ENCODE data around the gene TMEM45A.
A peak's percentile ranks its signal among the peaks of the same experiment; 100 is the strongest.
"Not testable (repeated sequence)": the region's sequence is repeated elsewhere in the genome, so short reads cannot be mapped to it uniquely, and the experiment has no call there.

TMEM45A gene, protein sequence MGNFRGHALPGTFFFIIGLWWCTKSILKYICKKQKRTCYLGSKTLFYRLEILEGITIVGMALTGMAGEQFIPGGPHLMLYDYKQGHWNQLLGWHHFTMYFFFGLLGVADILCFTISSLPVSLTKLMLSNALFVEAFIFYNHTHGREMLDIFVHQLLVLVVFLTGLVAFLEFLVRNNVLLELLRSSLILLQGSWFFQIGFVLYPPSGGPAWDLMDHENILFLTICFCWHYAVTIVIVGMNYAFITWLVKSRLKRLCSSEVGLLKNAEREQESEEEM

DNA sequence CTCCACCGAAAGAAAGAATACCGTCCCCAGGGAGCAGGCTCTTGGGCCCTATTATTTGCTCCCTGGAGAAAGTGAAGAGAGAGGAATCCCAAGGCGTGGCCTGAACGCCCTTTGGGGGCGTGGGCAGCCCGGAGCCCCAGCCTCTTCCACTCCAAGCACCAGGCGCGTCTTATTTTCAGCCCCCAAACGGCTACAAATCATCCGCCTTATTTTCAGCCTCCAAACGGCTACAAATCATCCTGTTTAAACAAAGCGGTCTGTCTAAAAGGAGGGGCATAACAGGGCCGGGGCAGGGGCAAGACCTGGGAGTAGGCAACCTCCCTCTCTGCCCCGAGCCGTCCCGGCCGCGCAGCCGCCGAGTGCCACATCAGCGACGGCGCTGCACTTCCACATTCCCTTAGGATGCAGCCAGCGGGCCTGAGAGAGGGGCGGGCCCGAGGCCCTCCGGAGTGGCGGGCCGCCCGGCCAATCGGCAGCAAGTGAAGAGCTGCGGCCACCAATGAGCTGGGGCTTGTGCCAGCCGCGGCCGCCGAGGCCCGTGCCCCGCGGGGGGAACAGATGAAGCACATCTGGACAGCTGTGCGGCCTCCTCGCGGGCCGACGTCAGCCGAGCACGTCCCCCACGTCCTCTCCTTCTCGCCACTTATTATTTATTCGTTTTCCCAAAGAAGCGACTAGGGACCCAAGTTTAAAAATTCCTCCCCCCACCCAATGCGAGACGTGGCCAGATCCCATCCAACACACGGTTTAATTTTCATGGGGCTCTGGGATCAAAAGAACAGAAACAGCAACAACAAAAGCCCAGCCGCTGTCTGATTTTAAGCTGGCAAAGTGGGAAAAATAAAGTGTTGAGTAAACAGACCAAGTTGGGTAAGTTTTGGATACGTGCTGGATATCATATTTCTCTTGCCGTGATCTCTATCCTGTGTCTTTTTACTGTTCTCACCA lies at the start of gene TMEM45A:
TMEM45A (plus strand) TSS at position 561 of the 948 bp plus-strand sequence. CDS start 62,593 bp downstream, outside the sequence.
- peak; percentile 31 for DNase-seq

DNA sequence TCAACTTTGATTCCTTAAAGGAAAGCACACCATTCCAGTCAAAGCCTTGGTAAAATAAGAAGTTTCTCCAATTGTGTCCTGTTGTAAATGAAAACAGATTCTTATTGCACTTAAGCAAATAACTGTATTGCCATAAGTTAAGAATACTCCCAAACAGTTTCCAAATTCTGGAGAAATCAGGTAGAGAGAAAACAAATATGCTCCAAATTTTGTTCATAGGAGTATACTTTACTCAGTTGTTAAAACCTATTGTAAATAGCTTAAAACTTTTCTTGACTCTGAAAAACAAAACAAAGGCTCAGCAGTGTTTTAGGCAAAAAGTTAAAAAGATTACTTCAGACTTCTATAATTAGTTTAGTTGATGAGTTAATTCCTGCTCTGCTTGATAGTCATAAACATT lies 48.7 kb upstream of the TMEM45A start:
- no peak for DNase-seq

DNA sequence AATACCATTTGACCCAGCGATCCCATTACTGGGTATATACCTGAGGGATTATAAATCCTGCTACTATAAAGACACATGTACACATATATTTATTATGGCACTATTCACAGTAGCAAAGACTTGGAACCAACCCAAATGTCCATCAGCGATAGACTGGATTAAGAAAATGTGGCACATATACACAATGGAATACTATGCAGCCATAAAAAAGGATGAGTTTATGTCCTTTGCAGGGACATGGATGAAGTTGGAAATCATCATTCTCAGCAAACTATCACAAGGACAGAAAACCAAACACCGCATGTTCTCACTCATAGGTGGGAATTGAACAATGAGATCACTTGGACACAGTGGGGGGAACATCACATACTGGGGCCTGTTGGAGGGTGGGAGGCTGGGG lies 45.4 kb upstream of the TMEM45A start:
- DNase-seq: not testable (repeated sequence)

DNA sequence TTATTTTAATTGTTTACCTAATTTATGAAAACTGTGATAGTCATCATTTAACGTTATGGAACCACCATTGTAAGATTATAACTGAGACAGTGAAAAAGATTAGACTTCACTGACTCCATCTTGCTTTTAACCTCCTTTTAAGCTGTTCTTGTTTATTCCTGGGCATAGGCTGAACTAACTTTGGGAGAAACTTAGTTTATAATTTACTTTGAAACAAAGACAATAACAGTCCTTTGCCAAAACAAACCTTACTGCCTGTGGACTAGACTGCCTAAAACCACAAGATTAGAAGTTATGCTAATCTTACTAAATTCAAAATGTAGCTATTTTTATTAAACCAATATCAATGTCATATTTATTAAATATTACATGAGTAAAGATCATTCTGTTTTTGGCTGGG lies 44.3 kb upstream of the TMEM45A start:
- DNase-seq: no peak

DNA sequence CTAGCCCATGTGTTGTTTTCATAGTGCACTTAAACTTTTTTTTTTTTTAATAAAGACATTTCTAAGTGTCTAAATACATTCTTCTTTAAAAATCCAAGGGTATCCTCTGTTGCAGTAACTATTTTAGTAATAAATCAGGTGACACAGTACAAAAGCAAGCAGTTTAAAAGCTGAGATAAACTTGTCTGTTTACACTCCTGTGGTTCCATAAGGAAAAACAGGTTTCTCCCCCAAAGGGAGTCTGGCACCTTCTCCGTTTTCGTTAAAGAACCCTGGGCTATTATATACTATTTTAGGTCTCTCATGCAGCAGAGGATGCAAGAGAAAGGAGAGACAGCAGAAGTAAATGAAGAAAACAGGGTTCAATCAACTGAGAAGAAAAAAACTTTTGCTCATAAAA lies 43.2 kb upstream of the TMEM45A start:
- DNase-seq: no peak

DNA sequence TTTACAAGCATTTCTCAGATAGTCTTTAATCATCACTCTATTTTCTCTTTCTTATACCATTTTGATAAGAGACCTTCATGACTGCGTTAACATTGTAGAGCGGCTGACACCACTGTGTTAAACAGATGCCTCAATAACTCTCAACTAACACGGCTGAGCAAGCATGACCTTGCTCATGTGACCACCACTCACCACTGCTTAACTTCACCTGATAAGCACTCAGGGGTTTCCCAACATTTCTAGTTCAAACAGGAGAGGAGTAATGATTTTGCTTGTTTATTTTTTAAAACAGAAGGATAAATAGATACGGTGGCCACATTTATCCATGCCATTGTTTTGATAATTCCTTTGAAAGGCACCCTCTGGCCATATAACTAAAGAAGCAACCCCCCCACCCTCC lies 37.7 kb upstream of the TMEM45A start:
- peak; percentile 2 for DNase-seq

DNA sequence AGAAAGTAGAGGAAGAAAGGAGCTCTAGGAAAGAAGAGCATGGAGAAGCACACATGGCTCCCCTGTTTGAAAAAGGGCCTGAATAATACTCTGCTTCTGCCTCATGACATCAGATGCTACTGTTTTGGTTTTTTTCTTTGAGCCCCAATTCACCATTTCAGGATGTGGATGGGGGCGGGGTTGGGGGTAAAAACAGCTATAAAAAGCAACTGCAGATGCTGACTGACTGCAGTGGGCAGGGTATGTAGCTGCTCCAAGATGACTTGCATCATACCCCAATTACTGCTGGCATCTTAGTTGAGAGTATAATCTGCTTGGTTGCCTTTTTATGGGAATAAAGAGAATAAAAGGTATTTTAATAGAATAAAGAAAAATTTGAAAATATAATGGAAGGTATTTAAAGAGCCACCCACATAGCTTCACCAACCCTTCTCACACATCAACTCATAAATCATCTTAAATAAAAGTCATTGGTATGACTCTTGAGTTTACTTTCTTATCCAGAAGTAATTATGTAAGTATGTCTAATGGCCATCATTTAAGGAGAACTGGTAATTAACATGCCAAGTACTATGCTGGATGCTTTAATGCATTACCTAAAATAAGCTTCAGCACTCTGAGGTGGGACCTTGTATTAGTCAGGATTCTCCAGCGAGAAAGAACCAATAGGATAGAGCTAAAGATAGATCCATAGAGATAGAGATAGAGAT lies 36.4 kb upstream of the TMEM45A start:
- no peak for DNase-seq

DNA sequence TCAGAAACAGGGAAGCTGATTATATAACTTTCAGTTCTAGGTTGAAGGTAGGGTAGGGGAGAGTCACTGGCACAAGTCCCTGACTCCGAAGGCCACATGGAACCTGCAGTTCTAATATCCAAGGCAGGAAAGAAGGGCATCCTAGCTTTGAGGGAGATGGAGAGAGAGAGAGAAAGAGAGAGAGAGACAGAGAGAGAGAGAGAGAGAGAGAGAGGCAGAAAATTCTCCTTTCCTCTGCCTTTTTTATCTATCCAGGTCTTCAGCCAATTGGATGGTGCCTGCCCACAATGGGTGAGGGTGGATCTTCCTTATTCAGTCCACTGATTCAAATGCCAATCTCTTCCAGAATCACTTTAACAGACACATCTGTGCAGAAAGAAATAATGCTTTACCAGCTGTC lies 35.7 kb upstream of the TMEM45A start:
- DNase-seq: no peak

DNA sequence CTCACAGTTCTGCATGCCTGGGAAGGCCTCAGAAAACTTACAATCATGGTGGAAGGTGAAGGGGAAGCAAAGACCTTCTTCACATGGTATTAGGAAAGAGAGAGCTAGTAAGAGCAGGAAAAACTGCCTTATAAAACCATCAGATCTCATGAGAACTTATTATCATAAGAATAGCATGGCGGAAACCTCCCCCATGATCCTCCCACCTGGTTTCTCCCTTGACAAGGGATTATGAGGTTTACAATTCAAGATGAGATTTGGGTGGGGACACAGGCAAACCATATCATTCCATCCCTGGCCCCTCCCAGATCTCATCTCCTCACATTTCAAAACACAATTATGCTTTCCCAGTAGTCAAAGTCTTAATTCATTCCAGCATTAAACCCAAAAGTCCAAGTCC lies 34.6 kb upstream of the TMEM45A start:
- no peak for DNase-seq

DNA sequence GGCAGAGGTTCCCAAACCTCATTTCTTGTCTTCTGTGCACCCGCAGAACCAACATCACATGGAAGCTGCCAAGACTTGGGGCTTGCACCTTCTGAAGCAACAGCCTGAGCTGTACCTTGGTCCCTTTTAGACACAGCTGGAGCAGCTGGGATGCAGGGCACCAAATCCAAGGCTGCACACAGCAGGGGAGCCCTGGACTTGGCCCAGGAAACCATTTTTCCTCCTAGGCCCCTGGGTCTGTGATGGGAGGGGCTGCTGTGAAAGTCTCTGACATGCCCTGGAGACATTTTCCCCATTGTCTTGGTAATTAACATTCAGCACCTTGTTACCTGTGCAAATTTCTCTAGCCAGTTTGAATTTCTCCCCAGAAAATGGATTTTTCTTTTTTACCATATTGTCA lies 33.6 kb upstream of the TMEM45A start:
- DNase-seq: no peak

DNA sequence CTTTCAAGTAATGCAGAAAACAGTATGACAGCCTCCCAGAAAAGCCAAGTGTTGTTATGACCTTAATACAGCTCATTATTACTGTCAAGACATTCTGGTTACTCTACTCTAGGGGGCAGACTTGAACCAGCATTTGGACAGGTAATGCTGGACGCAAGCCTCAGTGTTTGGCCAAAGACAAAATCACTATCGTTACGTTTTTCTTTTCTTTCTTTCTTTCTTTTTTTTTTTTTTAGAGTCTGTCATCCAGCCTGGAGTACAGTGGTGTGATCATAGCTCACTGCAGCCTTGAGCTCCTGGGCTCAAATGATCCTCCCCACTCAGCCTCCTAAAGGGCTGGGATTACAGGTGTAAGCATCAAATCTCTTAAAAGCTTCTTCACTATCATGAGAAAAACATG lies 29.4 kb upstream of the TMEM45A start:
- DNase-seq: peak; percentile 10

DNA sequence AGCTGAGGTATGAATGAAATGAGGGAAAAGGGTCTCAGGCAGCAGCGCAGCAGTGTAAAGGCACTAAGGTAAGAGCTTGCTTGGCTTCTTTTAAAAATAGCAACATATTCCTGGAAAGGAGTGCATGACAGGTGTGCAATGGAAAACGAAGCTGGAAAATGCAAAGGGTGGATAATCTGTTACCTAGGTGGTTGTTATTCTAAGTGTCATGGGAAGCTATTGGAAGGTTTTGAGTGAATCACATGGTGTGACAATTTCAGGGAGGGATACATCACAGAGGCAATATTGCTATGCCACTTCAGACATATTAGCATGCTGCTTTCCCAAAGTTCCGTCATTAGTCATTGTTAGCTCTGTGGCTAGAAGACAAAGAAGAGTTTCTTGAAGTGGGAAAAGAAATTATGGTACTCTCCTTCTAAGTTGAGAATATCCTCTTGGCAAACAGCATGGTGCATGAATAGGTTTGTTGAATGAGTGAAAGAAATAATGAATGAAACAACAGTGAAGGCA lies 28.7 kb upstream of the TMEM45A start:
- no peak for DNase-seq

DNA sequence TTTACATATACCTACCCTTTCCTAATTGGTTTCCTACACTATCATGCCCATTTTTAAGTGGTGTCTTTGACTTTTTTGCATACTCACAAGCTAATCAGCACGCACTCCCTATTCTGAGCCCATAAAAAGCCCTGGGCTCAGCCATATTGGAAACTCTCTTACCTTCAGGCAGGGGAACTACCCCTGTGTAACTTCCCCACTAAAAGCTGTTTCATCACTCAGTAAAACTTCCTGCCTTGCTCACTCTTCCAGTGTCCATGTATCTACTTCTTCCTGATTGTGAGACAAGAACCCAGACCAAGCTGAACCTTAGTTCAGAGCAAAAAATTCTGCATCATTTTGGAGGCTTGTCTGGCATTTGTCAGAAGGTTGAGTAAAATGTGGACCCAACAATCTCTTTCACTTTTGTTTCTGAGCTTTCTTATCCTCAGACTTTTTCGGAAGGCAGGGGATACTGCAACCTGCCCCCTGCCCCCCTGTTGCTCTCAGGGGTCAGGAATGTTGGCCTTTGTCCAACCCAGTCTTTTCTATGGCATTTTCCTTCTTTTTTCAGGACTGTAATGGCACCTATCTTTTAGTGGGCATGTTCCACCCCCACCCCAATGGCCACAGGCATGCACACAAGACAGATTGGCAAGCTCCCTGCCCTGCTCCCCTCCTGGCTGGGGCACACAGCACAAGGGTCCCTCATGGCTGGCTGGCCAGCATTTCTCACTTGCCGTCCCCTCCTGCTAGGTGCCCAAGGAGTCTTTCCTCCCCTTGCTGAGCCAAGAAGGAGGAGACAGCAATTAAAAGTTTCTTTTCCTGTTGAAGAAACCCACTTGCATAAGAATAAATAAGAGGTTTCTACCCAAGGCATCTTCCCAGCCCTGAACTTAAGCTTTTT lies 26.3 kb upstream of the TMEM45A start:
- DNase-seq: no peak

DNA sequence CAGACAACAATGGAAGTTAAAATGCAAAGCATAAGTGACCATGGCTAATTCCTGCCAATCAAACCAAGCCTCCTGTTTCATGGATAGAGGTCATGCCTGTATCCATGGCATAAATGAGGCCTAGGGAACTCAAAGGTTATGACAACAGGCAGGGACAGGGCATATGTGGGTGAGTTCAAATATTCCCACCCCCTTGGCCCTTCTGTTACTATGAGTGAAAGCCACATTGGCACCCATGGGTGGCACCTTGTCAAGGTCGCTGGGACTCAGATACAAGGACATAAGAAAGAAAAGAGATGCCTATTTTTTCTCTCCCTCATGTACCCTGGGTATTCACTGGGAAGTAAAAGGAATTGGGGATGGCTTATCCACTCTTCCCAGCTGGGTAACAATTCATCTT lies 25.3 kb upstream of the TMEM45A start:
- no peak for DNase-seq

DNA sequence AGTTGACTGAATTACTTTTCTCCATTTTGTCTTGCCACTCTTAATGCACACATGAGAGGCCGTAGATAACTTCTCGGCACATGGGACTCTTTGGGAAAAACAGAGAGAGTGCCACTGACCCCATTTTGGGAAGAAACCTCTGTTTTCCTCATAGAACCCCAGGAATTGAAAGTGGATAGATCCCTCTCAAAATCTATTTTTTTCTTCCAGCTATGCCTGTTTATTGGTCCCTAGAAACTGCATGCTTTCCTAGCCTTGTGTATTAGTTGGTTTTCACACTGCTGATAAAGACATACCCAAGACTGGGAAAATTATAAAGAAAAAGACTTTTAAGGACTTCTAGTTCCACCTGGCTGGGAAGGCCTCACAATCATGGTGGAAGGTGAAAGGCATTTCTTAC lies 23.7 kb upstream of the TMEM45A start:
- DNase-seq: no peak

DNA sequence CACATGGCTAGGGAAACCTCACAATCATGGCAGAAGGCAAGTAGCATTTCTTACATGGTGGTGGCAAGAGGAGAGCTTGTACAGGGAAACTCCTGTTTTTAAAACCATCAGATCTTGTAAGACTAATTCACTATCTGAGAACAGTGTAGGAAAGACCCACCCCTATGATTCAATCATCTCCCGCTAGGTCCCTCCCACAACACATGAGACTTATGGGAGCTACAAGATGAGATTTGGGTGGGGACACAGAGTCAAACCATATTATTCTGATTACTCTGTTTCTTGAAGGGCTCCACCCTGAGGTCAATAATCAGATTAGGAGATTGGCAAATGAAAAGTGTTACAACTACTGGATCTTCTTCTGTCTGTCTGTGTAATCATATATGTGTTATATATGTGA lies 21.5 kb upstream of the TMEM45A start:
- DNase-seq: no peak

DNA sequence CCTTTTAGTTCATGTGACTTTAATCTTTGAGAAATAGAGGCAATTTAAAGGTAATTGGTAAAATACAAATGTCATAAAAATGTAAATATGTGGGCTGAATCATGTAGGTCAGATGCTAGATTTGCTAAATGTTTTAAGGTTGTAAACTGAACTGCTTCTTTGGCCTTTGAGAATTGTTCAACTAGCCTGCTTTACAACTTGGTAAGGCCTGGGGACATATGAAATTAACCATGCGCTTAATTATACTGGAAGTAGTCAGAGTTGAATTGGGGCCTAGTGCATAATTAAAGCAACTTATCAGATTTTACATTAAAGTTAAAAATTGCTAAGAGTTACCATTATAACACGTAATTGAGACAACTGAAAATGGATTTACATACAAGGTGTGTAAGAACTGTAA lies 21.0 kb upstream of the TMEM45A start:
- DNase-seq: no peak

DNA sequence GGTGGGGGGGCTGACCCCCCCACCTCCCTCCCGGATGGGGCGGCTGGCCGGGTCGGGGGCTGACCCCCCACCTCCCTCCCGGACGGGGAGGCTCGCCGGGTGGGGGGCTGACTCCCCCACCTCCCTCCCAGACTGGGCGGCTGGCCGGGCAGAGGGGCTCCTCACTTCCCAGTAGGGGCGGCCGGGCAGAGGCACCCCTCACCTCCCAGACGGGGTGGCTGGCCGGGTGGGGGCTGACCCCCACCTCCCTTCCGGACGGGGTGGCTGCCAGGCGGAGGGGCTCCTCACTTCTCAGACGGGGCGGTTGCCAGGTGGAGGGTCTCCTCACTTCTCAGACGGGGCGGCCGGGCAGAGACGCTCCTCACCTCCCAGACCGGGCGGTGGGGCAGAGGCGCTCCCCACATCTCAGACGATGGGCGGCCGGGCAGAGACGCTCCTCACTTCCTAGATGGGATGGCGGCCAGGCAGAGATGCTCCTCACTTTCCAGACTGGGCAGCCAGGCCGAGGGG lies 14.5 kb upstream of the TMEM45A start:
- DNase-seq: not testable (repeated sequence)

DNA sequence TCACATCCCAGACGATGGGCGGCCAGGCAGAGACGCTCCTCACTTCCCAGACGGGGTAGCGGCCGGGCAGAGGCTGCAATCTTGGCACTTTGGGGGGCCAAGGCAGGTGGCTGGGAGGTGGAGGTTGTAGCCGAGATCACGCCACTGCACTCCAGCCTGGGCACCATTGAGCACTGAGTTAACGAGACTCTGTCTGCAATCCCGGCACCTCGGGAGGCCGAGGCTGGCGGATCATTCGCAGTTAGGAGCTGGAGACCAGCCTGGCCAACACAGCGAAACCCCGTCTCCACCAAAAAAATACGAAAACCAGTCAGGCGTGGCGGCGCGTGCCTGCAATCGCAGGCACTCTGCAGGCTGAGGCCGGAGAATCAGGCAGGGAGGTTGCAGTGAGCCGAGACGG lies 13.9 kb upstream of the TMEM45A start:
- DNase-seq: not testable (repeated sequence)

DNA sequence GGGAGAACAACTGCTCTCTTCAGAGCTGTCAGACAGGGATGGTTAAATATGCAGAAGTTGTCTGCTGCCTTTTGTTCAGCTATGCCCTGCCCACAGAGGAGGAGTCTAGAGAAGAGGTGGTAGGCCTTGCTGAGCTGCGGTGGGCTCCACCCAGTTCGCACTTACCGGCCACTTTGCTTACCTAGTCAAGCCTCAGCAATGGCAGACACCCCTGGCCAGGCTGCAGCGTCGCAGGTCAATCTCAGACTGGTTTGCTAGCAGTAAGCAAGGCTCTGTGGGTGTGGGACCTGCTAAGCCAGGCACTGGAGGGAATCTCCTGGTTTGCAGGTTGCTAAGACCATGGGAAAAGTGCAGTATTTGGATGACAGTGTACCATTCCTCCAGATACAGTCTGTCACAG lies 12.3 kb upstream of the TMEM45A start:
- DNase-seq: no peak

DNA sequence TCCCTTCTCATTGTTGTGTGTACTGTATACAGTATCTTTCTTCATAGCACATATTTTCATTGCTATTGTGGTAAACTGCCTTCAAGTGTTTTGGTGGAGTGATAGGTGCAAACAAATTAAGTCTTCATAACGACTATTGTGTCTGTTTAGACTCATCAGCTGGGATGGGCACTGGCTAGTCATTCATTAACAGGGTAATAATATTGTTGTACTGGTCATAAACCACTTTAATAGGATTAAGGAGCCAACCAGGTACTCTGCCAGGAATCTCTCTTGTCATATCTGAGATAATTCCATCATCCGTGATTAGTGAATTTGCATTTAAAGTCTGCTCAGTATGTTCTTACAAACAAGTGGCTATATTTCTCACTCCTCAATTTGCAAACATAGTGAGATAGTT lies 10.2 kb upstream of the TMEM45A start:
- DNase-seq: no peak

DNA sequence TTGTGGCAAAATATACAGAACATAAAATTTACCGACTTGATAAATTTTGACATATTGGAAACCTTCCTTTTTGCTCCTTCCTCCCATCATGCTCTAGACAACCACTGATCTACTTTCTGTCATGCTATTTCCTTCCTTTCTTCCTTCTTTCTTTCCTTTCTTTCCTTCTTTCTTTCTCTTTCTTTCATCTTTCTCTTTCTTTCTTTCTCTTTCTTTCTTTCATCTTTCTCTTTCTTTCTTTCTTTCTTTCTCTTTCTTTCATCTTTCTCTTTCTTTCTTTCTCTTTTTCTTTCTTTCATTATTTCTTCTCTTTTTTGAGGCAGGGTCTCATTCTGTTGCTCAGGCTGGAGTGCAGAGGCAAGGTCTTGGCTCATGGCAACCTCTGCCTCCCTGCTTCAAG lies 8.9 kb upstream of the TMEM45A start:
- DNase-seq: no peak
